Activated CD8-positive, alpha-beta T cell treated with anti-CD3 and anti-CD28 coated beads for 36 hours (primary cell): ENCODE results near the gene BHLHA15. TPM values are rescaled to one million over a fixed set of nuclear protein-coding genes. Genes with fewer than 3 reads are reported as not detected.

Experiments used
- ATAC-seq: fragments of 200-7000 bp; cut with Tn5 transposase; one replicate; pipeline ENCODE4 v1.10.0; 2021; ENCODE audit warnings: mild to moderate bottlenecking, moderate library complexity
- CTCF ChIA-PET: fragments of 350-600 bp; sonication (Branson Sonifier 250); formaldehyde crosslinking; loops from one replicate; lab custom pipeline; 2021; ENCODE audit warnings: antibody characterized with exemption; lab: Charles Lee
- POLR2A ChIA-PET: fragments of 350-600 bp; sonication (Branson Sonifier 250); formaldehyde crosslinking; loops from one replicate; lab custom pipeline; 2021; ENCODE audit warnings: antibody characterized with exemption; lab: Charles Lee
- DNase-seq: peaks from one replicate; pipeline ENCODE4 v3.0.0-alpha.2; 2020
- H3K27ac Mint-ChIP-seq: one replicate; pipeline ENCODE4 v1.8.0; 2021; ENCODE audit warnings: mild to moderate bottlenecking, mixed read lengths
- H3K27me3 Mint-ChIP-seq: one replicate; pipeline ENCODE4 v1.8.0; 2021; ENCODE audit warnings: mixed read lengths
- H3K36me3 Mint-ChIP-seq: one replicate; pipeline ENCODE4 v1.8.0; 2021; ENCODE audit warnings: low read depth, mixed read lengths
- H3K4me1 Mint-ChIP-seq: one replicate; pipeline ENCODE4 v1.8.0; 2021; ENCODE audit warnings: low read depth, mixed read lengths
- H3K4me3 Mint-ChIP-seq: one replicate; pipeline ENCODE4 v1.8.0; 2021; ENCODE audit warnings: mild to moderate bottlenecking, moderate library complexity, mixed read lengths
- H3K9me3 Mint-ChIP-seq: one replicate; pipeline ENCODE4 v1.8.0; 2021; ENCODE audit warnings: mixed read lengths
- intact Hi-C: fragments of 100-400 bp; cut with micrococcal nuclease; formaldehyde crosslinking; loops from one replicate; pipeline ENCODE4 v1.10.0; 2022
- total RNA-seq, 2 experiments: library from RNA; stranded (reverse); gene quantifications; one replicate each; pipeline ENCODE4 v1.2.3, GENCODE V29; 2021
- TF ChIP-seq, protein P1 (sequence below): fragments of 200-600 bp; IDR thresholded peaks from one replicate; pipeline ENCODE4 v1.8.0; 2022; ENCODE audit warnings: antibody characterized with exemption, mild to moderate bottlenecking

Gene BHLHA15
- total RNA-seq, 2 experiments from 2014 or later = 0.94 TPM; not detected in 1

DNA sequence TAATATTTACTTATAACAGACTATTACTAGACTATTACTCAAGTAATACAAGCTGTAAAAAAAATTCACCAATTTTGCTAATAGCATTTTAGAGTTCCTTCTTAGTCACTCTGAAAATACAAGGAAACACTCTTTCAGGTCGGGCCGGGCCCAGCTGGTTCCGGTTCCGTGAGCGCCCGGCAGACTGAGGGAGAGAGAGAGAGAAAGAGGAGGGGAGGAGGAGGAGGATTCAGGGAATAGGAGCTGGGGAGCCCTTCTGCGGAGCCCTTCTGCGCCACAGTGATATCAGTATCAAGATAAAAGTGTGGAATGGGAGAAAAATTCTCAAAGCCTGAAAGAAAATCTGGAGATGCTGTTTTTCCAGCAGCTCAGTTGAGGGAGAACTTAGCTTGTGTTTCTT is 30.5 kb upstream of the BHLHA15 start:
- TF ChIP-seq, protein P1, sequence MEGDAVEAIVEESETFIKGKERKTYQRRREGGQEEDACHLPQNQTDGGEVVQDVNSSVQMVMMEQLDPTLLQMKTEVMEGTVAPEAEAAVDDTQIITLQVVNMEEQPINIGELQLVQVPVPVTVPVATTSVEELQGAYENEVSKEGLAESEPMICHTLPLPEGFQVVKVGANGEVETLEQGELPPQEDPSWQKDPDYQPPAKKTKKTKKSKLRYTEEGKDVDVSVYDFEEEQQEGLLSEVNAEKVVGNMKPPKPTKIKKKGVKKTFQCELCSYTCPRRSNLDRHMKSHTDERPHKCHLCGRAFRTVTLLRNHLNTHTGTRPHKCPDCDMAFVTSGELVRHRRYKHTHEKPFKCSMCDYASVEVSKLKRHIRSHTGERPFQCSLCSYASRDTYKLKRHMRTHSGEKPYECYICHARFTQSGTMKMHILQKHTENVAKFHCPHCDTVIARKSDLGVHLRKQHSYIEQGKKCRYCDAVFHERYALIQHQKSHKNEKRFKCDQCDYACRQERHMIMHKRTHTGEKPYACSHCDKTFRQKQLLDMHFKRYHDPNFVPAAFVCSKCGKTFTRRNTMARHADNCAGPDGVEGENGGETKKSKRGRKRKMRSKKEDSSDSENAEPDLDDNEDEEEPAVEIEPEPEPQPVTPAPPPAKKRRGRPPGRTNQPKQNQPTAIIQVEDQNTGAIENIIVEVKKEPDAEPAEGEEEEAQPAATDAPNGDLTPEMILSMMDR = no peak
- no peaks in the 10 kb centered on the region for H3K9me3 Mint-ChIP-seq
- no peak overlapping the region for H3K4me3 Mint-ChIP-seq
- ChIA-PET POLR2A (no interaction called here), CTCF (interaction anchor here (2.3 to 5.4 kb wide), 2 partner anchors 12 to 159 kb away, joined by 9 to 23 read pairs; no protein-coding TSS in a partner anchor)
- H3K4me1 Mint-ChIP-seq = no peaks in the 10 kb centered on the region
- DNase-seq (no peak), ATAC-seq (no peak)
- intact Hi-C loops = no loop called here
- no peaks in the 10 kb centered on the region for H3K27me3 Mint-ChIP-seq
- peaks cover 10% of the 10 kb centered on the region for H3K36me3 Mint-ChIP-seq
- no peak overlapping the region for H3K27ac Mint-ChIP-seq

- Mint-ChIP-seq H3K27me3 (no peaks in the 10 kb centered on the region), H3K36me3 (peaks cover 26% of the 10 kb centered on the region), H3K4me1 (peaks cover 5% of the 10 kb centered on the region), H3K9me3 (no peaks in the 10 kb centered on the region), H3K27ac (no peak overlapping the region), H3K4me3 (no peak overlapping the region)
- ChIA-PET POLR2A (no interaction called here), CTCF (interaction anchor here (1.5 kb wide), 1 partner anchor 257 kb away, joined by 3 read pairs; no protein-coding TSS in a partner anchor)
- intact Hi-C loops = no loop called here
- ATAC-seq = no peak
- DNase-seq = no peak
- TF ChIP-seq, protein P1 = no peak
Measured at GRCh38 chr7:98185101-98185500, 26.1 kb upstream of the BHLHA15 start.

DNA sequence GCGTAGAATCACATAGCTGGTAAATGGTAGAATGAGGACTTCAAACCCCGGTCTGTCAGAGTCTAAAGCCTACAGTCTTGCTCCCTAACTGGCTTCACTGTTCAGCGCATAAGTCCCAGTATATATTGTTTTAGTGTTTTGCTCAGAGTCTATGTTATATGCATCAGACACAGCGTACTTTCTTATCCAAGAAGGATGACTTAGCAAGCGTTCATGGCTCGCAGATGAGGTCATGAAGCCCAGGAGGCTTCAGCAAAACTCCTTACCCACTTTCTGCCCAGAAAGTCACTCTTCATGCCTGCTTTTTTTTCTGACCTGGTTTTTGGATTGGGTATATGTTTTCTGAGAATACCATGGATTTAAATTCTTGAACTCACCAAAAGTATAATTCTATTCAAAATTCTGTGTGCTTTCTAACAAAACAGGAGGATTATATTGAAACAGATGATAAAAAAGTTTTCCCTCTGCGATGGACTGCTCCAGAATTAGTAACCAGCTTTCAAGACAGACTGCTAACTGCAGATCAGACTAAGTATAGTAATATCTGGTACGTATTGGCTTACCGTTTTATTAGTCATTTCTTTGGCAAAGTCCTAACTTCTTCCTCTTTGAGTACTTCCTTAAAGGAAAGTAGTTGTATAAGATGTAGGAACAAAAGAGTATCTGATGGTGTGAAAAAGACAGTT is 24.6 kb upstream of the BHLHA15 start:
- TF ChIP-seq, protein P1 = no peak
- no peaks in the 10 kb centered on the region for H3K27me3 Mint-ChIP-seq
- no peaks in the 10 kb centered on the region for H3K9me3 Mint-ChIP-seq
- peaks cover 35% of the 10 kb centered on the region for H3K36me3 Mint-ChIP-seq
- ATAC-seq (no peak), DNase-seq (no peak)
- H3K4me1 Mint-ChIP-seq = peaks cover 5% of the 10 kb centered on the region
- H3K27ac Mint-ChIP-seq = no peak overlapping the region
- CTCF ChIA-PET = interaction anchor here (1.5 kb wide), 2 partner anchors 20 to 258 kb away, joined by 3 to 4 read pairs; no protein-coding TSS in a partner anchor
- H3K4me3 Mint-ChIP-seq = no peak overlapping the region
- POLR2A ChIA-PET = no interaction called here
- intact Hi-C loops = no loop called here

DNA sequence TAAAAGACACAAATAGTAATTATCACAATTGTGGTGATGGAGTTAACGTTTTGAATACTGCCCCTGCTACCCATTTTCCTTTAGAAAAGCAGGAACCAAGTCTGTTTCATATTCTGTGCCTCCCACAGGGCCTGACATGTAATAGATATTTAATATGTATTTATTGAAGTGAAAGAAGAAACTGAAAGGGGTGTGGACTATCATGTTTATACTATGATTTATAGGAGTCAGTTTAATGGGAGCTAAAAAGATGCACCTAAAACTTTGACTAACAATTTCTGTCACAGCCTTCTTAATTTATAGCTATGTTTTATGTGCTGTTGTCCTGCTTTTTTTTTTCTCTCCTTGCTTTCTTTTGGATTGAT is 24.1 kb upstream of the BHLHA15 start:
- intact Hi-C loops = no loop called here
- POLR2A ChIA-PET = no interaction called here
- H3K4me3 Mint-ChIP-seq = no peak overlapping the region
- H3K27ac Mint-ChIP-seq = no peak overlapping the region
- CTCF ChIA-PET = interaction anchor here (1.5 kb wide), 1 partner anchor 21 kb away, joined by 4 read pairs; no protein-coding TSS in a partner anchor
- H3K27me3 Mint-ChIP-seq = no peaks in the 10 kb centered on the region
- no peaks in the 10 kb centered on the region for H3K9me3 Mint-ChIP-seq
- TF ChIP-seq, protein P1 = no peak
- H3K36me3 Mint-ChIP-seq = peaks cover 38% of the 10 kb centered on the region
- peaks cover 5% of the 10 kb centered on the region for H3K4me1 Mint-ChIP-seq
- ATAC-seq = no peak
- no peak for DNase-seq

- POLR2A ChIA-PET = no interaction called here
- H3K4me1 Mint-ChIP-seq = peaks cover 5% of the 10 kb centered on the region
Measured at GRCh38 chr7:98189559-98189958, 21.7 kb upstream of the BHLHA15 start.

More at GRCh38 chr7:98189559-98189958, 21.7 kb upstream of the BHLHA15 start:
- peaks cover 42% of the 10 kb centered on the region for H3K36me3 Mint-ChIP-seq
- no peaks in the 10 kb centered on the region for H3K27me3 Mint-ChIP-seq
- CTCF ChIA-PET = no interaction called here
- H3K4me3 Mint-ChIP-seq = no peak overlapping the region
- DNase-seq (no peak), ATAC-seq (no peak)
- TF ChIP-seq, protein P1 = no peak
- H3K27ac Mint-ChIP-seq = peak overlapping the region; percentile 17
- no peaks in the 10 kb centered on the region for H3K9me3 Mint-ChIP-seq
- intact Hi-C loops = no loop called here
